Measurements from ENCODE around the gene MAGEA2B.
"Not testable (repeated sequence)": the region's sequence is repeated elsewhere in the genome, so short reads cannot be mapped to it uniquely, and the experiment has no call there.

Gene MAGEA2B

DNA sequence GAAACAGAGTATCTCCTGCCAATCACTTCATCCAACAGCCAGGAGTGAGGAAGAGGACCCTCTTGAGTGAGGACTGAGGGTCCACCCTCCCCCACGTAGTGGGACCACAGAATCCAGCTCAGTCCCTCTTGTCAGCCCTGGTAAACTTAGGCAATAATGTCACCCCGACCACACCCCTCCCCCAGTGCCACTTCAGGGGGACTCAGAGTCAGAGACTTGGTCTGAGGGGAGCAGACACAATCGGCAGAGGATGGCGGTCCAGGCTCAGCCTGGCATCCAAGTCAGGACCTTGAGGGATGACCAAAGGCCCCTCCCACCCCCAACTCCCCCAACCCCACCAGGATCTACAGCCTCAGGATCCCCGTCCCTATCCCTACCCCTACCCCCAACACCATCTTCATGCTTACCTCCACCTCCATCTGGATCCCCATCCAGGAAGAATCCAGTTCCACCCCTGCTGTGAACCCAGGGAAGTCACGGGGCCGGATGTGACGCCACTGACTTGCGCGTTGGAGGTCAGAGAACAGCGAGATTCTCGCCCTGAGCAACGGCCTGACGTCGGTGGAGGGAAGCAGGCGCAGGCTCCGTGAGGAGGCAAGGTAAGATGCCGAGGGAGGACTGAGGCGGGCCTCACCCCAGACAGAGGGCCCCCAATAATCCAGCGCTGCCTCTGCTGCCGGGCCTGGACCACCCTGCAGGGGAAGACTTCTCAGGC, 19.0 kb downstream of the MAGEA2B start, which contains the start of the genes CSAG1 and MAGEA12:
TSS of gene CSAG1 (minus strand) at position 461 of the 715 bp plus-strand sequence. CDS start 1,261 bp downstream, outside the sequence.
TSS of gene MAGEA12 (plus strand) at position 497 of the 715 bp plus-strand sequence. CDS start 2,405 bp downstream, outside the sequence.
- no peaks in the 10 kb centered on the region for H3K36me3 ChIP-seq (ENCODE audit: control insufficient read depth, insufficient read depth, low read length)
- no peak within 1 kb of the TSS for H3K27ac ChIP-seq (ENCODE audit: low read depth, low read length)
- no peak within 1 kb of the TSS for H3K4me3 ChIP-seq (ENCODE audit: low read depth, low read length)
- H3K4me1 ChIP-seq (ENCODE audit: control insufficient read depth, insufficient read depth, low read length), result no peaks in the 10 kb centered on the region
- H3K27me3 ChIP-seq (ENCODE audit: control insufficient read depth, insufficient read depth, low read length), result no peaks in the 10 kb centered on the region
- H3K9me3 ChIP-seq (ENCODE audit: control insufficient read depth, insufficient read depth, low read depth, low read length), result peaks cover 12% of the 10 kb centered on the region; the same call in 1 of the 2 replicates
- H3K9ac ChIP-seq (ENCODE audit: low read length), result no peak within 1 kb of the TSS

DNA sequence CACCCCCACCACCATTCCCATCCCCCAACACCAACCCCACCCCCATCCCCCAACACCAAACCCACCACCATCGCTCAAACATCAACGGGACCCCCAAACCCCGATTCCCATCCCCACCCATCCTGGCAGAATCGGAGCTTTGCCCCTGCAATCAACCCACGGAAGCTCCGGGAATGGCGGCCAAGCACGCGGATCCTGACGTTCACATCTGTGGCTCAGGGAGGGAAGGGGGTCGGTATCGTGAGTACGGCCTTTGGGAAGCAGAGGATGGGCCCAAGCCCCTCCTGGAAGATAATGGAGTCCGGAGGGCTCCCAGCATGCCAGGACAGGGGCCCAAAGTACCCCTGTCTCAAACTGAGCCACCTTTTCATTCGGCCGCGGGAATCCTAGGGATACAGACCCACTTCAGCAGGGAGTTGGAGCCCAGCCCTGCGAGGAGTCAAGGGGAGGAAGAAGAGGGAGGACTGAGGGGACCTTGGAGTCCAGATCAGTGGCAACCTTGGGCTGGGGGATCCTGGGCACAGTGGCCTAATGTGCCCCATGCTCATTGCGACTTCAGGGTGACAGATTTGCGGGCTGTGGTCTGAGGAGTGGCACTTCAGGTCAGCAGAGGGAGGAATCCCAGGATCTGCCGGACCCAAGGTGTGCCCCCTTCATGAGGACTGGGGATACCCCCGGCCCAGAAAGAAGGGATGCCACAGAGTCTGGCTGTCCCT, 19.9 kb downstream of the MAGEA2B start:
- not testable (repeated sequence) for H3K4me3 ChIP-seq (ENCODE audit: low read depth, low read length); H3K27me3 ChIP-seq (ENCODE audit: control insufficient read depth, insufficient read depth, low read length); H3K27ac ChIP-seq (ENCODE audit: low read depth, low read length); H3K9ac ChIP-seq (ENCODE audit: low read length); H3K36me3 ChIP-seq (ENCODE audit: control insufficient read depth, insufficient read depth, low read length); H3K4me1 ChIP-seq (ENCODE audit: control insufficient read depth, insufficient read depth, low read length)
- H3K9me3 ChIP-seq (ENCODE audit: control insufficient read depth, insufficient read depth, low read depth, low read length), result peaks cover 12% of the 10 kb centered on the region; the same call in 1 of the 2 replicates

DNA sequence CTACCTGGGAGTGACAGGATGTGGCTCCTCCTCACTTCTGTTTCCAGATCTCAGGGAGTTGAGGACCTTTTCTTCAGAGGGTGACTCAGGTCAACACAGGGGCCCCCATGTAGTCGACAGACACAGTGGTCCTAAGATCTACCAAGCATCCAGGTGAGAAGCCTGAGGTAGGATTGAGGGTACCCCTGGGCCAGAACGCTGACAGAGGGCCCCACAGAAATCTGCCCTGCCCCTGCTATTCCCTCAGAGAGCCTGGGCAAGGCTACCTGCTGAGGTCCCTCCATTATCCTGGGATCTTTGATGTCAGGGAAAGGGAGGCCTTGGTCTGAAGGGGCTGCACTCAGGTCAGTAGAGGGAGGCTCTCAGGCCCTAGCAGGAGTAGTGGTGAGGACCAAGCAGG, 20.7 kb downstream of the MAGEA2B start:
- no peaks in the 10 kb centered on the region for H3K27me3 ChIP-seq (ENCODE audit: control insufficient read depth, insufficient read depth, low read length)
- H3K4me1 ChIP-seq (ENCODE audit: control insufficient read depth, insufficient read depth, low read length), result no peaks in the 10 kb centered on the region
- no peak overlapping the region for H3K9ac ChIP-seq (ENCODE audit: low read length)
- H3K36me3 ChIP-seq (ENCODE audit: control insufficient read depth, insufficient read depth, low read length), result no peaks in the 10 kb centered on the region
- no peak overlapping the region for H3K27ac ChIP-seq (ENCODE audit: low read depth, low read length)
- H3K9me3 ChIP-seq (ENCODE audit: control insufficient read depth, insufficient read depth, low read depth, low read length), result peaks cover 12% of the 10 kb centered on the region; the same call in 1 of the 2 replicates
- H3K4me3 ChIP-seq (ENCODE audit: low read depth, low read length), result no peak overlapping the region

DNA sequence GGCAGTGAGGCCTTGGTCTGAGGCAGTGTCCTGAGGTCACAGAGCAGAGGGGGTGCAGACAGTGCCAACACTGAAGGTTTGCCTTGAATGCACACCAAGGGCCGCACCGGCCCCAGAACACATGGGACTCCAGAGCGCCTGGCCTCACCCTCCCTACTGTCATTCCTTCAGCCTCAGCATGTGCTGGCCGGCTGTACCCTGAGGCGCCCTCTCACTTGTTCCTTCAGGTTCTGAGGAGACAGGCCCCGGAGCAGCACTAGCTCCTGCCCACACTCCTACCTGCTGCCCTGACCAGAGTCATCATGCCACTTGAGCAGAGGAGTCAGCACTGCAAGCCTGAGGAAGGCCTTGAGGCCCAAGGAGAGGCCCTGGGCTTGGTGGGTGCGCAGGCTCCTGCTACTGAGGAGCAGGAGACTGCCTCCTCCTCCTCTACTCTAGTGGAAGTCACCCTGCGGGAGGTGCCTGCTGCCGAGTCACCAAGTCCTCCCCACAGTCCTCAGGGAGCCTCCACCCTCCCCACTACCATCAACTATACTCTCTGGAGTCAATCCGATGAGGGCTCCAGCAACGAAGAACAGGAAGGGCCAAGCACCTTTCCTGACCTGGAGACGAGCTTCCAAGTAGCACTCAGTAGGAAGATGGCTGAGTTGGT, 21.6 kb downstream of the MAGEA2B start:
- Histone ChIP-seq H3K27ac (ENCODE audit: low read depth, low read length) (no peak overlapping the region), H3K9me3 (ENCODE audit: control insufficient read depth, insufficient read depth, low read depth, low read length) (peaks cover 12% of the 10 kb centered on the region; the same call in 1 of the 2 replicates), H3K4me3 (ENCODE audit: low read depth, low read length) (no peak overlapping the region), H3K4me1 (ENCODE audit: control insufficient read depth, insufficient read depth, low read length) (no peaks in the 10 kb centered on the region), H3K9ac (ENCODE audit: low read length) (no peak overlapping the region), H3K36me3 (ENCODE audit: control insufficient read depth, insufficient read depth, low read length) (no peaks in the 10 kb centered on the region), H3K27me3 (ENCODE audit: control insufficient read depth, insufficient read depth, low read length) (no peaks in the 10 kb centered on the region)

DNA sequence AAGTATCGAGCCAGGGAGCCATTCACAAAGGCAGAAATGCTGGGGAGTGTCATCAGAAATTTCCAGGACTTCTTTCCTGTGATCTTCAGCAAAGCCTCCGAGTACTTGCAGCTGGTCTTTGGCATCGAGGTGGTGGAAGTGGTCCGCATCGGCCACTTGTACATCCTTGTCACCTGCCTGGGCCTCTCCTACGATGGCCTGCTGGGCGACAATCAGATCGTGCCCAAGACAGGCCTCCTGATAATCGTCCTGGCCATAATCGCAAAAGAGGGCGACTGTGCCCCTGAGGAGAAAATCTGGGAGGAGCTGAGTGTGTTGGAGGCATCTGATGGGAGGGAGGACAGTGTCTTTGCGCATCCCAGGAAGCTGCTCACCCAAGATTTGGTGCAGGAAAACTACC, 22.1 kb downstream of the MAGEA2B start:
- H3K4me1 ChIP-seq (ENCODE audit: control insufficient read depth, insufficient read depth, low read length); H3K27me3 ChIP-seq (ENCODE audit: control insufficient read depth, insufficient read depth, low read length); H3K9ac ChIP-seq (ENCODE audit: low read length); H3K36me3 ChIP-seq (ENCODE audit: control insufficient read depth, insufficient read depth, low read length); H3K4me3 ChIP-seq (ENCODE audit: low read depth, low read length); H3K27ac ChIP-seq (ENCODE audit: low read depth, low read length): not testable (repeated sequence)
- H3K9me3 ChIP-seq (ENCODE audit: control insufficient read depth, insufficient read depth, low read depth, low read length), result peaks cover 12% of the 10 kb centered on the region; the same call in 1 of the 2 replicates

DNA sequence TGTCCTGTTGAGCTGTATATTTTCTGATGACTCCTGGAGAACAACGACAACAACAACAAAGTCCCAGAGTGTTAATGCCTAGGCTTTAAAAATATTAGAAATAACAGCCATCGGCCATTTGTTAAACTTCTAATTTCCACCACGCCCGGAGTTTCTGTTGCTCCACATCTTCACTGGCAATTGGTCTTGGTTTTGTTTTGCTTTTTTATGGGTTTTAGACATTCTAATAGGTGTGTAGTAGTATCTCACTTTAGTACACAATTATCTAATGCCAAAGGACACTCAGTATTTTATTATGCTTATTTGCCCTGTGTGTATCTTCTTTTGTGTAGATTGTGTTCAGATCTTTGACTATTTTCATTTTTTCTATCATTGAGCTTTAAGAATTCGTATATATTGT, 24.1 kb downstream of the MAGEA2B start:
- Histone ChIP-seq H3K9ac (ENCODE audit: low read length) (no peak overlapping the region), H3K27ac (ENCODE audit: low read depth, low read length) (no peak overlapping the region), H3K36me3 (ENCODE audit: control insufficient read depth, insufficient read depth, low read length) (no peaks in the 10 kb centered on the region), H3K4me1 (ENCODE audit: control insufficient read depth, insufficient read depth, low read length) (no peaks in the 10 kb centered on the region), H3K9me3 (ENCODE audit: control insufficient read depth, insufficient read depth, low read depth, low read length) (peaks cover 13% of the 10 kb centered on the region; the same call in 1 of the 2 replicates), H3K27me3 (ENCODE audit: control insufficient read depth, insufficient read depth, low read length) (no peaks in the 10 kb centered on the region), H3K4me3 (ENCODE audit: low read depth, low read length) (no peak overlapping the region)

DNA sequence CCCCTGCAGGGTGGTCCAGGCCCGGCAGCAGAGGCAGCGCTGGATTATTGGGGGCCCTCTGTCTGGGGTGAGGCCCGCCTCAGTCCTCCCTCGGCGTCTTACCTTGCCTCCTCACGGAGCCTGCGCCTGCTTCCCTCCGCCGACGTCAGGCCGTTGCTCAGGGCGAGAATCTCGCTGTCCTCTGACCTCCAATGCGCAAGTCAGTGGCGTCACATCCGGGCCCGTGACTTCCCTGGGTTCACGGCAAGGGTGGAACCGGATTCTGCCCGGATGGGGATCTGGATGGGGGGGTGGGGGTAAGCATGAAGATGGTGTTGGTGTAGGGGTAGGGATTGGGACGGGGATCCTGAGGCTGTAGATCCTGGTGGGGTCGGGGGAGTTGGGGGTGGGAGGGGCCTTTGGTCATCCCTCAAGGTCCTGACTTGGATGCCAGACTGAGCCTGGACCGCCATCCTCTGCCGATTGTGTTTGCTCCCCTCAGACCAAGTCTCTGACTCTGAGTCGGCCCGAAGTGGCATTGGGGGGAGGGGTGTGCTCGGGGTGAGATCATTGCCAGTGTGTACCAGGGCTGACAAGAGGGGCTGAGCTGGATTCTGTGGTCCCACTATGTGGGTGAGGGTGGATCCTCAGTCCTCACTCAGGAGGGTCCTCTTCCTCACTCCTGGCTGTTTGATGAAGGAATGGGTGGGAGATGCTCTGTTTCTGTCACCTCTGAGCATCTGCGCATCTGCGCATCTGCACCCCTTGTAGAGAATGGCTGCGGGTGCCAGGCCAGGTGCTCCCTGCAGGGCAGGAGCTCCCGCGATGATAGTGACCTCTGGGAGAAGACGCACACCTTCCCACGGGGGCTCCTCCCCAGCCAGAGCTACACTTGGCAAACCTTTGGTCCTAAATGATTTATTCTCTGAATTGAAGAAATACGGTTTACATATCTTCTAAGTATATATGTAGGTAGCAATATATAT, 39.5 kb downstream of the MAGEA2B start, which contains the start of gene MAGEA2:
TSS of gene MAGEA2 (minus strand) at position 157 of the 965 bp plus-strand sequence. CDS start 2,479 bp downstream, outside the sequence.
- not testable (repeated sequence) for H3K4me1 ChIP-seq (ENCODE audit: control insufficient read depth, insufficient read depth, low read length); H3K36me3 ChIP-seq (ENCODE audit: control insufficient read depth, insufficient read depth, low read length); H3K27me3 ChIP-seq (ENCODE audit: control insufficient read depth, insufficient read depth, low read length); H3K9me3 ChIP-seq (ENCODE audit: control insufficient read depth, insufficient read depth, low read depth, low read length); H3K9ac ChIP-seq (ENCODE audit: low read length); H3K4me3 ChIP-seq (ENCODE audit: low read depth, low read length); H3K27ac ChIP-seq (ENCODE audit: low read depth, low read length)

DNA sequence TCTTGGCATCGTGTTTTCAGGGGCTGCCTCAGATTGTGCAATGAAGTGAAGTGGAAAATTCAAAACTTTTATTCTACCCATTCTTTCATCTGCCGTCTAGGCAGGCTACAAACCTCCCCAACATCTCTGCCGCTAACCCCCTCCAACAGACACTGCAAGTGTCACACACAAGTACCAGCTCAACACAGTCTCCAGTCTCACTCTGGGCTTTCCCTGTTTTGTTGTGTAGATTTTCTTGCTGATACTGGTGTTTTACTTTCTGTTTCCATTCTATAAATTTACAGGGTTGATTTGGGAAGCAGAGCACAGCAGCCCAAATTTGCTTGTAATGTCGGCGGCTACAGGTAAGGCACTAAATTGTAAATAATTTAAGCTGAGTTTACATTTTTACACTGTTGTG, 40.4 kb downstream of the MAGEA2B start:
- H3K36me3 ChIP-seq (ENCODE audit: control insufficient read depth, insufficient read depth, low read length); H3K4me1 ChIP-seq (ENCODE audit: control insufficient read depth, insufficient read depth, low read length); H3K9me3 ChIP-seq (ENCODE audit: control insufficient read depth, insufficient read depth, low read depth, low read length); H3K9ac ChIP-seq (ENCODE audit: low read length); H3K27ac ChIP-seq (ENCODE audit: low read depth, low read length); H3K27me3 ChIP-seq (ENCODE audit: control insufficient read depth, insufficient read depth, low read length); H3K4me3 ChIP-seq (ENCODE audit: low read depth, low read length): not testable (repeated sequence)

DNA sequence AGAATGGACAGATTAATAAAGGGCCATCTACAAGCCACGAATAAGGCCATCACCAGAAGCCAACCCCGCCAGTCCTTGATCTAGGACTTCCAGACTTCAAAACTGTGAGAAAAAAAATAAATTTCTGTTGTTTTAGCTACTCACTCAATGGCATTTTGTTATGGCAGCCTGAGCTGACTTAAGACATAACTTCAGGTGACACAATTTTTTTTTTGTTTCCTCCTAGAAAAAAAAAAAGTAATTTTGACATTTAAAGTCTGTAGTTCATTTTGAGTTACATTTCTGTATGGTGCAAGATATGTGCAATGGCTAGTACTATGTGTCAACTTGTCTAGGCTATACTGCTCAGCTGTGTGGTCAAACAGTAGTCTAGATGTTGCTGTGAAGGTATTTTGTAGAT, 44.5 kb downstream of the MAGEA2B start, which contains the start of gene CSAG3:
TSS of gene CSAG3 (plus strand) at position 301 of the 400 bp plus-strand sequence.
- H3K9me3 ChIP-seq (ENCODE audit: control insufficient read depth, insufficient read depth, low read depth, low read length); H3K4me1 ChIP-seq (ENCODE audit: control insufficient read depth, insufficient read depth, low read length); H3K4me3 ChIP-seq (ENCODE audit: low read depth, low read length); H3K27me3 ChIP-seq (ENCODE audit: control insufficient read depth, insufficient read depth, low read length); H3K9ac ChIP-seq (ENCODE audit: low read length); H3K27ac ChIP-seq (ENCODE audit: low read depth, low read length); H3K36me3 ChIP-seq (ENCODE audit: control insufficient read depth, insufficient read depth, low read length): not testable (repeated sequence)

DNA sequence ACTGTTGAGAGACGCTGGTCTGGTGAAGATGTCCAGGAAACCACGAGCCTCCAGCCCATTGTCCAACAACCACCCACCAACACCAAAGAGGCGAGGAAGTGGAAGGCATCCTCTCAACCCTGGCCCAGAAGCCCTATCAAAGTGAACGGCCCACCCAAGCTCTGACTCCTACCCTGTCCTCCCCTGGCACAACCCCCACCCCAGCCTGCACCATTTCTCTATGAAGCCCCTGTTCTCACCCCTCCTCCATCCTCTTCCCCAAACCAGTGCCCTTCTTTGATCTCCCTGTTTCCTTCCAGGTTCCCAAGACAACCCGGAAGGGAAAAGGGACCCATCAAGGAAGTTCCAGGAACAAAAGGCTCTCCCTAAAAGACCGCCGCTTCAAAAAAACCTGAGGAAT, 45.1 kb downstream of the MAGEA2B start:
- not testable (repeated sequence) for H3K36me3 ChIP-seq (ENCODE audit: control insufficient read depth, insufficient read depth, low read length); H3K27ac ChIP-seq (ENCODE audit: low read depth, low read length); H3K4me1 ChIP-seq (ENCODE audit: control insufficient read depth, insufficient read depth, low read length); H3K9ac ChIP-seq (ENCODE audit: low read length); H3K9me3 ChIP-seq (ENCODE audit: control insufficient read depth, insufficient read depth, low read depth, low read length); H3K4me3 ChIP-seq (ENCODE audit: low read depth, low read length); H3K27me3 ChIP-seq (ENCODE audit: control insufficient read depth, insufficient read depth, low read length)

Measured in HUES6 (cell line).